GM19023 (cell line): ENCODE results near the gene ZNF658.
"Not testable (repeated sequence)": the region's sequence is repeated elsewhere in the genome, so short reads cannot be mapped to it uniquely, and the experiment has no call there.

Source experiments
- ATAC-seq: cut with Tn5 transposase; IDR thresholded peaks from one replicate; pipeline ENCODE4 v1.9.1; 2021; ENCODE audit warnings: mild to moderate bottlenecking, moderate library complexity; ENCODE audit not compliant: unreplicated experiment

ZNF658 gene

GRCh38 chr9:66900490-66901131 lies at the start of gene ZNF658:
TSS of gene ZNF658 (plus strand) at chr9:66900725. CDS start at chr9:66903562, 2,837 bp downstream.
- ATAC-seq, result peak; percentile 96

- ATAC-seq, result not testable (repeated sequence)
These were observed 38.8 kb upstream of the ZNF658 start for GRCh38 chr9:66861732-66862131.

DNA sequence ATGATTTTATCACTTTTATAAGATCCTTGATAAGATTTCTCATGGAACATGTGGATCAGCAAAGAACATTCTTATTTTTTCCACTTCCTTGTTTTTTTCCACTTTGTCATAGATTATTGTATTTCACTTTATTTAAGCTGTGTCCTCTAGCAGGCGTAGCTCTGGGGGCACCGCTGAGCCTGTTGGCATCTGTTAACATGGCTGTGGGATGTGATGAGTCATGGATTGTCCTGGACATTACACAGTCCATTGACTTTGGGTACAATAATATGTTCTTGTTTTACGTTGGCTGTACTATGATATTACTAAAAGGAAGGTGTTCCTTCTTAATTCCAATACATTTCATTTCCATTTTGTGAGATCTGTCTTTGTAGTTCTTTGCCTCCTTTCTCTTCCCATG lies 31.9 kb upstream of the ZNF658 start:
- not testable (repeated sequence) for ATAC-seq

DNA sequence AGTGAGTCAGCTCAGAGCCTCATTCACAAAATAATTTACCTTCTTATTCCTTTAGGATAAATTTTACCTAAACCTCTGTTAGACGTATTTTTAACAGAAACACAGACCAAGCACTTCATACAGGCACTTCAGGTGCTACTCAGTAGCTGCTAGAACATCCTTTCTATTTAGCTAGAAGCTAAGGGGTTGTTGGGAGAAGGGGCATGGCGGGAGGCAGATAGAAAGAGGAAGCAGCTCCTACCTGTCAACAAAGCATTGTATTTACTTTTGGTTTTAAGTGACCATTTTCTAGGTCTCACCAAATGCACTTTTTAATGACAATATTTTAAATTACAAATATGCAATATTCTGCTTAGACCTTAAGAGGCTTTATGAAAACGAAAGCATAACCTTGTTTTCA lies 19.9 kb upstream of the ZNF658 start:
- not testable (repeated sequence) for ATAC-seq

- not testable (repeated sequence) for ATAC-seq
These were observed 18.7 kb upstream of the ZNF658 start for GRCh38 chr9:66881847-66882246.

DNA sequence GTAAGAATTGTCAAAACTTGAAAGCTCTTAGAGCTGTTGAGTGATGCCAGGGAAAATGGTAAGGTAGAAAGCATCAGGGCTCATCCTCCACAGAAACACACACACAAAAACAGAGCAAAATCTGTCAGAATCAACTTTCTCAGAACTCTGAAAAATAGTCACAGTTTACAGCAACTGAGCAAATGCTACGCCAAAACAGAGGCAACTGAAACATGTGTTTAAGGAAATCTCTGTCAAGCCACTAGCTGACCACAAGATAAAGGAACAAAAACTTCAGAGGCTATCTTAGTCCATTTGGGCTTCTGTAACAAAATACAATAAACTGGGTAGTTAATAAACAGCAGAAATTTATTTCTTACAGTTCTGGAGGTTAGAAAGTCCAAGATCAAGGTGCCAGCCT lies 10.2 kb upstream of the ZNF658 start:
- not testable (repeated sequence) for ATAC-seq

DNA sequence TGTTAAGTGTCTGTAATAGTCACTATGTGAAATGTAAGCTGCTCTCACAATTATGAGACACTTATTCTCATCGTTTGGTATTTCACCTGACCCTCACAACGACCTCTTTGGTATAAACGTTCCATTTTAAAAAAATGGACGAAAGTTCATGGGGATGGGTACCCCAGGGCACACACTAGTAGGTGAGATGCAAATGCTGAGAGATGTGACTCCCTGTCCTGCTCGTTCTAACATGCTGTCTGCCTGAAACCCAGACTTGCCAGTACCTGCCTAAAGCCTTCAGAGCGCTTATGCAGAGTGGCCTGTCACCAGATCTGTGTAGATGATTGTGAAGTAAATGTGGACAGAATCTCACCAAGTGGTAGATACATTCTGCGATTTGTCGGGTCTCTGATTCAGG lies 616 bp downstream of the ZNF658 start:
- ATAC-seq, result peak; percentile 24

DNA sequence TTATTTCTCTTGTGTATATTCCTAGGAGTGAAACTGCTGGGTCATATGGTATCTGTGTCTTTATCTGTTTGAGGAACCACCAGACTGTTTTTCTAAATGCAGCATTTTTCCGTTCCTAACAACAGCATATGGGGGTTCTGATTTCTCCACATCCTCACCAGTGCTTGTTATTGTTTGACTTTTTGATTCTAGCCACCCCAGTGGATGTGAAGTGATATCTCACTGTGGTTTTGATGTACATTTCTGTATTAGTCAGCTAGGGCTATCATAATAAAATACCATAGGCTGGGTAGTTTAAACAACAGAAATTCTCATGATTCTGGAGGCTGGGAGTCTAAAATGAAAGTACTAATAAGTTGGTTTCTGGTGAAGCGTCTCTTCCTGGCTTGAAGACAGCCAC lies 9.0 kb downstream of the ZNF658 start:
- not testable (repeated sequence) for ATAC-seq

- ATAC-seq, result not testable (repeated sequence)
These were observed 19.5 kb downstream of the ZNF658 start for GRCh38 chr9:66920072-66920471.

DNA sequence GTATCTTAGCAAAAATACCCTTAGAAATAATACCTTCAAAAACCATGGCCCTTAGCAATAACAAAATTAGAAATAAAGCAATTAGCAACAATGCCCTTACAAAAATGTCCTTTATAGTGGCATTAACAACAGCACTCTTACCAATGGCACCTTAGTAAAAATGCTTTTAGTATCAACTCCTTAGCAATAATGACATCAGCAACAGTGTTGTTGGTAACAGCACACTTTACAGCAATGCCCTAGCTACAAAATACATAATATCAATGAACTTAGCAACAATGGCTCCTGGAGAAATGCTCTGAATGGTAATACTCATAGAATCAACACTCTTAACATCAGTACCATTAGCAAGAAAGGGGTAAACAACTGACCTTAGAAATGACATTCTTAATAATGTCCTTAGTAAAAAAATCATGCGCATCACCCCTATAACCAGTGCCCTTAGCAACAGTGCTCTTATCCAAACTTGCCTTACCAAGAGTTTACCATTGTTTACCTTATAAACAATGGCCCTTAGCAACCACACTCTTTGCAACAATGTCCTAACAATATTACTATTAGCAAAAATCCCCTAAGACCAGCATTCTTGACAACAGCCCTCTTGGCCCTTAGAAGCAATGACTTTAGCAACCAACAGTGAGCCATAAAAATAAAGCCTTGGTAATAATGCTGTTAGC lies 35.8 kb downstream of the ZNF658 start:
- ATAC-seq, result not testable (repeated sequence)

DNA sequence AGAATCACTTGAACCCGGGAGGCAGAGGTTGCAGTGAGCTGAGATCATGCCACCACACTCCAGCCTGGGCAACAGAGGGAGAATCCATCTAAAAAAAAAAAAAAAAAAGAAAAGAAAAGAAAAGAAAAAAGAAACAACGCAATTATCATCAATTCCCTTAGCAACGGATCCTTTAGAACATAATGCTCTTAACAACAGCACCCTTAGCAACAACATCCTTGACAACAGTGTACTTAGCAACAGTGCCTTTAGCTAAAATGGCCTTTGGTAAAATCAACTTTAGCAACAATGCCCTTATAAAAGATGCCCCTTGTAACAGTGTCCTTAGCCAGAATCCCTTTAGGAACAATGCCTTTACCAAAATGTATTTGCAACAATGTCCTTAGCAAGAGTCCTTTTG lies 37.1 kb downstream of the ZNF658 start:
- not testable (repeated sequence) for ATAC-seq

DNA sequence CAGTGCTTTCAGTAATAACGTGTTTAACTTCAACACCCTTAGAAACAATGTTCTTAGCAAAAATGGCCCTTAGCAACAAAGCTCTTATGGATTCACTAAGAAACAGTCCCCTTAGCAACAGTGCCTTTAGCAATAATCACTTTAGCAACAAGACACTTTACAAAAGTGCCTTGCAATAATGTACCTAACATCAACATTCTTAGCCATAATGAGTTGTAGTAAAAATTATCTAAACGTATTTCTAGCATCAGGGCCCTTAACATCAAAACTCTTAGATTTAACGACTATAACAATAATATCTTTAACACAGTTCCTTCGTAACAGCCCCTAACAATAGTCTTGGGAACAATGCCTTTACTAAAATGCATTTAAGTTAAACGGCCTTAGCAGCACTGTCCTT lies 37.8 kb downstream of the ZNF658 start:
- not testable (repeated sequence) for ATAC-seq

GRCh38 chr9:66939878-66940830 lies 39.6 kb downstream of the ZNF658 start:
- not testable (repeated sequence) for ATAC-seq

DNA sequence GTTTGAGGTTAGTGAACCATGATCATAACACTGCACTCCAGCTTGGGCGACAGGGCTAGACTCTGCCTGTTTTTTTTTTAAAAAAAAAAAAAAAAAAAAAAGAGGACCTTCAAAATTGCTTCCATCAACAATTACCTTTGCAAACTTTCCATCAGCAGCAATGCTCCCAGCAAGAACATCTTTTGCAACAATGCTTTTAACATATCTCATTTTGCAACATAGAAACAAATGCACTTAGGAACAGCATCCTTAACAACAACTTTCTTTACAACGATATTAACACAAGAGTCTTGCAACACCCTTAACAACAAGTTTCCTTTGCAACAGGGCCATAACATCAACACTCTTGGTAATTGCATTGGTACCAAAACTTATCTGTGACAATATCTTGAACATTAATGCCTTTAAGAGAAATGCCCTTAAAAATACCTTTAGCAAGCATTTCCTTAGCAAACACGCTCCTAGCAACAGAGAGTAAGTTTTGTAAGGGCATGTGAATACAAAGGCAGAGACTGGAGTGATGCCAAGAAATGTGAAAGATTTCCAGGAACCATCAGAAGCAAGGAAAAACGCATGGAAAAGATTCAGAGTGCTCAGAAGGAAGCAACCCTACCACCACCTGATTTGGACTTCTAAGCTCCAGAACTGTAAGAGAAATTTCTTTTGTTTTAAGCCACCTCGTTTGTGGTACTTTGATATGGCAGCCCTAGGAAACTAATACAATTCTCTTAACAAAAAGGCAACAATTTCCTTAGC lies 42.1 kb downstream of the ZNF658 start:
- not testable (repeated sequence) for ATAC-seq

DNA sequence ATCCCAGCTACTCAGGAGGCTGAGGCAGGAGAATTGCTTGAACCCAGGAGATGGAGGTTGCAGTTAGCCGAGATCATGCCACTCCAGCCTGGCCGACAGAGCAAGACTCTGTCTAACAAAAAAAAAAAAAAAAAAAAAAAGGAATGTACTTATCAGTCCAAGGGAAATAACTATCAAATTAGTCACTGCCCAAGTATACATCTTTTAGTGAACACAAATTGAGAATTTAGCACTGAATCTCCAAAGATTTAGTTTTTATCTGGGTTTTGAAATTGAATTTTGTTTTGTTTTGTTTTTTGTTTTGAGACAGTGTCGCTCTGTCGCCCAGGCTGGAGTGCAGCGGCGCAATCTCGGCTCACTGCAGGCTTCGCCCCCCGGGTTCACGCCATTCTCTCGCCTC lies 52.1 kb downstream of the ZNF658 start:
- ATAC-seq, result not testable (repeated sequence)
